Fibroblast of peridontal ligament (primary cell): ENCODE data around the gene TMEM91.
"Not testable (repeated sequence)": the region's sequence is repeated elsewhere in the genome, so short reads cannot be mapped to it uniquely, and the experiment has no call there.

ENCODE experiments used
- DNase-seq: peaks from one replicate; pipeline ENCODE4 v3.0.0-alpha.2; 2010; ENCODE audit errors: extremely low read depth

Gene TMEM91

GRCh38 chr19:41353466-41354342 lies 22.6 kb upstream of the TMEM91 start, which contains the start of gene TGFB1:
Gene TGFB1 (minus strand): TSS chr19:41353922. CDS start chr19:41353044, 878 bp downstream.
- DNase-seq = peak; percentile 79

GRCh38 chr19:41354343-41354953 lies 21.9 kb upstream of the TMEM91 start:
- DNase-seq = no peak

GRCh38 chr19:41355035-41355434 lies 21.3 kb upstream of the TMEM91 start:
- DNase-seq = no peak

- DNase-seq = no peak
Observed at GRCh38 chr19:41355802-41356201, 20.5 kb upstream of the TMEM91 start.

GRCh38 chr19:41356984-41357739 lies 19.2 kb upstream of the TMEM91 start:
- no peak for DNase-seq

- DNase-seq = no peak
Observed at GRCh38 chr19:41357746-41358145, 18.6 kb upstream of the TMEM91 start.

- no peak for DNase-seq
Observed at GRCh38 chr19:41359741-41360140, 16.6 kb upstream of the TMEM91 start.

GRCh38 chr19:41362143-41362847 lies 14.0 kb upstream of the TMEM91 start:
- no peak for DNase-seq

GRCh38 chr19:41363371-41363752 lies 13.0 kb upstream of the TMEM91 start:
- no peak for DNase-seq

- peak; percentile 99 for DNase-seq
Observed at GRCh38 chr19:41363753-41364523, 12.4 kb upstream of the TMEM91 start, which contains the start of gene B9D2. Gene B9D2 (minus strand): TSS chr19:41364149. CDS start chr19:41363519, 630 bp downstream.

- no peak for DNase-seq
Observed at GRCh38 chr19:41364524-41365391, 11.6 kb upstream of the TMEM91 start.

GRCh38 chr19:41366089-41366488 lies 10.2 kb upstream of the TMEM91 start:
- no peak for DNase-seq

GRCh38 chr19:41367848-41368301 lies 8.5 kb upstream of the TMEM91 start:
- DNase-seq = peak; percentile 96

GRCh38 chr19:41369769-41370168 lies 6.6 kb upstream of the TMEM91 start:
- DNase-seq = no peak

- not testable (repeated sequence) for DNase-seq
Observed at GRCh38 chr19:41371119-41371518, 5.2 kb upstream of the TMEM91 start.

- no peak for DNase-seq
Observed at GRCh38 chr19:41371541-41371940, 4.8 kb upstream of the TMEM91 start.

- DNase-seq = no peak
Observed at GRCh38 chr19:41372501-41372900, 3.8 kb upstream of the TMEM91 start.

- peak; percentile 91 for DNase-seq
Observed at GRCh38 chr19:41373993-41374392, 2.3 kb upstream of the TMEM91 start.

GRCh38 chr19:41376998-41377365 lies 649 bp downstream of the TMEM91 start:
- DNase-seq = no peak
